GM06990 (cell line): Measurements from ENCODE around the gene ROBO1.

Experiments
- DNase-seq: peaks from one replicate; pipeline ENCODE4 v3.0.0-alpha.2; 2011; ENCODE audit not compliant: insufficient read length; ENCODE audit errors: extremely low read depth
- H3K27me3 ChIP-seq: replicated peaks from 2 replicates; pipeline ENCODE4 v1.6.0; 2011; ENCODE audit warnings: low read length; ENCODE audit not compliant: control insufficient read depth, insufficient read depth
- H3K36me3 ChIP-seq: 2 replicates; pipeline ENCODE4 v1.5.1; 2011; ENCODE audit warnings: low read length; ENCODE audit not compliant: control insufficient read depth, insufficient read depth
- H3K4me3 ChIP-seq: replicated peaks from 2 replicates; pipeline ENCODE4 v1.5.1; 2011; ENCODE audit warnings: low read depth, mild to moderate bottlenecking, control low read depth, low read length
- CTCF ChIP-seq: IDR thresholded peaks from 2 replicates; pipeline ENCODE4 v1.5.1; 2011; ENCODE audit warnings: low read length, control low read depth, mild to moderate bottlenecking, inconsistent platforms; ENCODE audit not compliant: insufficient read depth, poor library complexity, severe bottlenecking

The ROBO1 gene

GRCh38 chr3:78831446-78831972, 936.3 kb downstream of the ROBO1 start:
- H3K36me3 ChIP-seq: no peaks in the 10 kb centered on the region
- no peaks in the 10 kb centered on the region for H3K27me3 ChIP-seq
- no peak for TF ChIP-seq CTCF
- no peak overlapping the region for H3K4me3 ChIP-seq
- DNase-seq: no peak

GRCh38 chr3:78830470-78830869, 937.3 kb downstream of the ROBO1 start:
- DNase-seq: no peak
- Histone ChIP-seq H3K27me3 (no peaks in the 10 kb centered on the region), H3K4me3 (no peak overlapping the region), H3K36me3 (no peaks in the 10 kb centered on the region)
- TF ChIP-seq CTCF: no peak

- Histone ChIP-seq H3K4me3 (no peak overlapping the region), H3K27me3 (no peaks in the 10 kb centered on the region), H3K36me3 (no peaks in the 10 kb centered on the region)
- TF ChIP-seq CTCF: no peak
- DNase-seq: no peak
Measured at GRCh38 chr3:78827618-78828017, 940.2 kb downstream of the ROBO1 start.

- DNase-seq: no peak
- no peak overlapping the region for H3K4me3 ChIP-seq
- H3K27me3 ChIP-seq: no peaks in the 10 kb centered on the region
- no peaks in the 10 kb centered on the region for H3K36me3 ChIP-seq
- no peak for TF ChIP-seq CTCF
Measured at GRCh38 chr3:78825858-78826215, 942.0 kb downstream of the ROBO1 start.

GRCh38 chr3:78825118-78825857, 942.5 kb downstream of the ROBO1 start:
- H3K27me3 ChIP-seq: no peaks in the 10 kb centered on the region
- H3K36me3 ChIP-seq: no peaks in the 10 kb centered on the region
- no peak for DNase-seq
- TF ChIP-seq CTCF: no peak
- no peak overlapping the region for H3K4me3 ChIP-seq
